Right ventricle myocardium inferior (tissue), 1 donor: Measurements from ENCODE around the gene CRABP1. TPM values are rescaled to one million over a fixed set of nuclear protein-coding genes. Genes with fewer than 3 reads are reported as not detected.
"Not testable (repeated sequence)": the region's sequence is repeated elsewhere in the genome, so short reads cannot be mapped to it uniquely, and the experiment has no call there.

Experiments
- ATAC-seq: fragments of 200-7000 bp; cut with Tn5 transposase; one replicate; pipeline ENCODE4 v1.9.1; 2020; ENCODE audit warnings: mild to moderate bottlenecking, moderate library complexity
- DNase-seq: peaks from one replicate; pipeline ENCODE4 v3.0.0; 2021; ENCODE audit errors: missing footprints
- intact Hi-C: fragments of 100-400 bp; cut with DNase I; formaldehyde crosslinking; loops from one replicate; pipeline ENCODE4 v1.11.0; 2022
- total RNA-seq: library from RNA; stranded (reverse); fragmentation: NEBNext Ultra II Directional; extraction: Animal tissue kit (Norgen Biotek cat#: 25700); gene quantifications from one replicate; pipeline ENCODE4 v1.2.1, GENCODE V29; 2021
- donor health status: DM: no; HTN: yes; CAD: no; lungs with severe emphysema.

CRABP1 gene
- total RNA-seq, 1 donor from 2014 or later: not detected

- DNase-seq (no peak), ATAC-seq (no peak)
- intact Hi-C loops: loop anchor here (10.0 kb wide), 1 partner anchor 51 kb away; no protein-coding TSS in a partner anchor
Observed at GRCh38 chr15:78363381-78363734, 23.2 kb downstream of the CRABP1 start.

DNA sequence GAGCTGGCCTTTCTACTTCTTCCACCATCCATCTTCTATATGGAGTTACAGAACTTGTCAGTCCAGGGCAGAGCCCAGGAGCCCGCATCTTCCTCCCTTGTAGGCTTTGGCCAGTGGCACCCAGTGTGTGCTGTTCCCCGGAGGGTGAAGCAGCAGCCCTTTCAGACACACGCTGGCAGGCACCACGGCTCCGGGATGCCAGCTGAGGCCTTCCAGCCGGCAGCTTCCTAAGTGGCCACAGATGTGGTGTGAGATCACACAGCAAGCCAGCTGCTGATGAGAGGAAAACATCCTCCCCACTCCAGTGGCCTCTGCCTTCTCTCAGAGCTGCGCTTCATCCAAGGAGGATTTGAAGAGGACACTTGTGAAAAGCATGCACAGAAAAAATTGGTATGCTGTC lies 24.1 kb downstream of the CRABP1 start:
- ATAC-seq: no peak
- DNase-seq: no peak
- intact Hi-C loops: loop anchor here (10.0 kb wide), 1 partner anchor 51 kb away; no protein-coding TSS in a partner anchor

- DNase-seq (no peak), ATAC-seq (peak; percentile 39)
- intact Hi-C loops: loop anchor here (10.0 kb wide), 1 partner anchor 49 kb away; no protein-coding TSS in a partner anchor
Observed at GRCh38 chr15:78365917-78366316, 25.8 kb downstream of the CRABP1 start.

DNA sequence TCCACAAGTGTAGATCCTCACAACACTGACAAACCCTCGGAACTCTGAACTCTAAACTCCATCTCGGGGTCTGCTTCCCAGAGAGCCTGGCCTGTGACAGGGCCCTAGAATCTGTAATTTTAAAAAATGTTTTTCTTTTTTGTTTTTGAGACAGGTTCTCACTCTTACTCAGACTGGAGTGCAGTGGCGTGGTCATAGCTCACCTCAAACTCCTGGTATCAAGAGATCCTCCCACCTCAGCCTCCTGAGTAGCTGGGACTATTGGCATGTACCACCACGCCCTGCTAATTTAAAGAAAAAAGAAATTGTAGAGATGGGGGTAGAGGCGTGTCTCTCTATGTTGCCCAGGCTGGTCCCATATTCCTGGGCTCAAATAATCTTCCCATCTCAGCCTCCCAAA lies 26.2 kb downstream of the CRABP1 start:
- DNase-seq: no peak
- intact Hi-C loops: loop anchor here (10.0 kb wide), 1 partner anchor 48 kb away; no protein-coding TSS in a partner anchor
- ATAC-seq: no peak

DNA sequence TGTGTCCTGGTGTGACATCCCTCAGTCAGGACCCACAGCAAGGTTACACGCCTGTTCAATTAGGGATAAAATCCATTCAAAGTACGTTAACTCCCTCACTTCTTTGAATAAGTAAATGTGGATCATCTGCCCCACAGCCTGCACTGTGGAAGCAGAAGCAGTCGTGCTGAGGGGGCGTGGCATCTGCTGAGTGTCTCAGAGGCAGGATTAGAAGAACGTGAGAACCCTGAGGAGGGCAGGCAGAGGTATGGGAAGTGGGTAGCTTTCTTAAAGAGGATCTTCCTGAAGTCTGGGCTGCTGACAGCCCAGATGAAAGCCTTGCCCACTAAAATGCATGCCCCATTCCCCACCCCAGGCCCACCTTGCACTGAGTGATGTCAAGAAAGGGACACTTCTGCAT lies 28.5 kb downstream of the CRABP1 start:
- ATAC-seq (no peak), DNase-seq (no peak)
- intact Hi-C loops: loop anchor here (10.0 kb wide), 1 partner anchor 46 kb away; no protein-coding TSS in a partner anchor

DNA sequence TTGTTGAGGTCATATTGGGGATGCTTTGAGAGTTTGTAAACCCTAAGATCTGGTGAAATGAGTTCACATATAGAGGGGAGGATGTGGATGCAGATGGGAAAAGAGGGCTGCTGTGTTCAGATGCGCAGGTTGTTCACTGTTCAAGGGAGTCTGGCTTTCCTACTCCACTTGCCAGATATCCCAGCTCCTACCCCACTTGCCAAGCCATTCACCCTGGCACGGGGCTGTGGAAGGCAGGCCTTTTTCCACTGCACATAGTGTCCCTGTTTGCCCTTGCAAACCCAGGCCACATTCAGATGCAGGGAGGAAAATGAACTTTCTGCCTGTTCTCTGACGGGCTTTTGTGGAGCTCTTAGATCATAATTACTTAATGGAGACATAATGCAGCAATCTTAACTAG lies 29.0 kb downstream of the CRABP1 start:
- ATAC-seq (peak; percentile 90), DNase-seq (no peak)
- intact Hi-C loops: loop anchor here (10.0 kb wide), 1 partner anchor 46 kb away; no protein-coding TSS in a partner anchor

DNA sequence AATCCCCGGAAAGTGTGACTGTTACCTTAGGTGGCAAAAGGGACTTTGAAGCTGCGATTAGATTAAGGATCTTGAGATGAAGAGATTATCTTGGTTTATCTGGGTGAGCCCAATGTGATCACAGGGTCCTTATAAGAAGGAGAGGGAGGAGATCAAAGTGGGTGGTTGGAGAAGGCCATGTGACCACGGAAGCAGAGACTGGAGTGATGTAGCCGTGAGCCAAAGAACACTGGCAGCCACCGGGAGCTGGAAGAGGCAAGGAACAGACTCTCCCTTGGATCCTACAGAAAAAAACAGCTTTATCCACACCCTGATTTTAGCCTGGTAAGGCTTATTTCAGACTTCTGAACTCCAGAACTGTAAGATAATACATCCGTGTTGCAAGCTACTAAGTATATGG lies 29.9 kb downstream of the CRABP1 start:
- DNase-seq: no peak
- ATAC-seq: no peak
- intact Hi-C loops: no loop called here

DNA sequence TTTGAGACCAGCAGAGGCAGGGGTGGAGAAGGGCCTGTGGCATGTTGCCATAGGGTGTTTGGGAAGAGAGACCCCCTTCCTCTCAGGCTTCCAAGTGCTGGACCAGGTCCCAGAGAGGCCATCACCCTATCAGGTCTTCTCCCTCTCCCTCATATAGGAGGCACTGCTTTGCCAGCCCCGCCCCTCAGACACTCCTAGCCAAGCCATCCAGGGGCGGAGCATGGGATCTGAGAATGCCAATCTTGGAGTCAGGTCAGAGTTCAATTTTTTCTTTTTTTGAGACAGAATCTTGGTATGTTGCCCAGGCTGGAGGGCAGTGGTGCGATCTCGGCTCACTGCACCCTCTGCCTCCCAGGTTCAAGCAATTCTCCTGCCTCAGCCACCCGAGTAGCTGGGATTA lies 32.7 kb downstream of the CRABP1 start:
- intact Hi-C loops: no loop called here
- DNase-seq (no peak), ATAC-seq (no peak)

DNA sequence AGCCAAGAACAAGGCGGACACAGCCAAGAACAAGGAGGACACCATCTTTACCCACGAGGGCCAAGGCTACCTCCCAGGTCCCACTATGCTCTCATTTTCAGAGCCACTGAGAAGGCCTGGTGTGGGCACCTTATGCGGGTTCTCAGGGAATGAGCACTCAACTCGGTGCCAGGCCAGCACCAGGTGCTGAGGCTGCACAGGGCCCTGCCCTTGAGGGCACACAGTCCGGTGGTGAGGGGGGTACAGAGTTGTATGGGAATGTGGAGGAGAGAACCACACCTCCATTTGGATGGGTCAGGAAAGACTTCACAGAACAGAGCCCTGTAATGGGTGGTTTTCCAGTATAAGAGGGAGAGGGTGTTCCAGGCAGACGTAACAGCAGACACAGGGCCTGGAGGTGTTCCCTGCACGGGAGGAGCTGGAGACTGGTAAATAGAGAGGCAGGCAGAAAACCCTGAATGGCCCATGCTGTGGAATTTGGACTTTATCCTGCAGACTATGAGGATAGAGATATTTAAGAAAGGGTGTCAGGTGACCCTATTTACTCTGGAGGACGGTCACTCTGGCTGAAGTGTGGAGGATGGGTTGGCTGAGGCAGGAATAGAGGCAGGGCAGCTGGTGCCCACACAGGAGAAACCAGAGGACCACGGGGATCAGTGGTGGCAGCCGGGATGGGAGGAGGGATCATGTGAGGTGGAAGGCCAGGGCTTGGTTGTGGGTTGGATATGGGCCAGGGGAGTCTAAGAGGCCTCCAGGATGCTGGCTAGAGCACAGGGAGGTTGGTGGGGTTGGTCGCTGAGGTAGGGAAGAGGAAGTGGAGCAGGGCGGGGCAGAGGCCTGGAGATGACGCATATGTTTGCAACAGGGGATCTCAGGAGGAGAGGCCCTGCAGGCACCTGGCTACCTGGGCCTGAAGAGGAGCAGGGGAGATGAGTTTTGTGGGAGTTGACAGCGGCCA lies 34.6 kb downstream of the CRABP1 start:
- ATAC-seq: peak; percentile 16

DNA sequence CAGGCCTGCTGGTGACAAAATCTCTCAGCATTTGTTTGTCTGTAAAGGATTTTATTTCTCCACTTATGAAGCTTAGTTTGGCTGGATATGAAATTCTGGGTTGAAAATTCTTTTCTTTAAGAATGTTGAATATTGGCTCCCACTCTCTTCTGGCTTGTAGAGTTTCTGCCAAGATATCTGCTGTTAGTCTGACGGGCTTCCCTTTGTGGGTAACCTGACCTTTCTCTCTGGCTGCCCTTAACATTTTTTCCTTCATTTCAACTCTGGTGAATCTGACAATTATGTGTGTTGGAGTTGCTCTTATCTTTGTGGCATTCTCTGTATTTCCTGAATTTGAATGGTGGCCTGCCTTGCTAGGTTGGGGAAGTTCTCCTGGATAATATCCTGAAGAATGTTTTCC lies 40.0 kb downstream of the CRABP1 start:
- ATAC-seq, intact Hi-C loops, DNase-seq: not testable (repeated sequence)

More for the DNA sequence above, 34.6 kb downstream of the CRABP1 start:
- DNase-seq: no peak
- intact Hi-C loops: no loop called here

DNA sequence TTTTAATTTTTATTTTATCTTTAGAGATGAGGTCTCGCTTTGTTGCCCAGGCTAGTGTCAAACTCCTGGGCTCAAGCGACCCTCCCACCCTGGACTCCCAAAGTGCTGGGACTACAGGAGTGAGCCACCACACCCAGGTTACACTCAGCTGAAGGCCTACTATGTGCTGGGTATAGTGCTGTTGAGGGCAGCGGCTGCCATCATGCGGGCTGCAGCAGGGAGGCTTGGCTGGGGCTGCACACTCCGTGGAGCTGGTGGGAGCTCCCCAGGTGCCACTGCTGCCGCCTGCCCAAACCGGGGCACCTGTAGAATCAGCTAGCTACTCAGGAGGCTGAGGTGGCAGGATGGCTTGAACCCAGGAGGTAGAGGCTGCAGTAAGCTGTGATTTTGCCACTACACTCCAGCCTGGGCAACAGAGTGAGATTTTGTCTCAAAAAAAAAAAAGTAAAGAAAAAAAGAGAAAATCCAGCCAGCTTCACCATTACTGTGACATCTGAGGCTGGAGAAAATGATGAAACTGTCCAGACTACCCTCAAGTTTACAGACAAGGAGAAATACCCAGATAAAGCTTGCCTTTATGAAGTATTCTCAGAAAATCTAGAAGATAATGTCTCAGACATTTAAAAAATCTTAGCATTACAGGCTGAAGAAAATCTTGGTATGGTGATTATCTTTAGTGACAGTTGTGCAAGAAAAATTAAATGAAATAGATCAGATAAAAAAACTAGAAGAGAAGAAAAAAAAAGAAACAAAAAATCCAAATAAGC lies 42.1 kb downstream of the CRABP1 start:
- no peak for DNase-seq
- ATAC-seq: no peak
- intact Hi-C loops: no loop called here

DNA sequence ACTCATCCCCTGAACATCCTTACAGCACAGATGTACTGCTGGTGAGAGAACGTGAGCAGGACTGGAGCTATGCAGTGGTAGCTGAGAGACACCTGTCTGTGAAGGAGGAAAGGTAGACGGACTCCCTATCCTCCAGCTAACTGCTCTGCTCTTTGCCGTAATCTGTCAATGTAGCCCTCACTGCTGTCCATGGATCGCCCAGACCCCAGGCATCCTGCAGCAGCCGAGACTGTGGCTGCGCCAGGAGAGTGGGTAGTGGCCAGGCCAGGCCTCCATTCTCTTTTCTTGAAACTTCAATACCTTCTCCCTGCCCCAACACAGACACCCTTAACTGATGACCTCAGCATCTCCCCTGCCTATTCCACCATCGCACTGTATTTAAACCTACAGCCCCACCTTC lies 44.5 kb downstream of the CRABP1 start:
- intact Hi-C loops: no loop called here
- DNase-seq: no peak
- ATAC-seq: no peak

DNA sequence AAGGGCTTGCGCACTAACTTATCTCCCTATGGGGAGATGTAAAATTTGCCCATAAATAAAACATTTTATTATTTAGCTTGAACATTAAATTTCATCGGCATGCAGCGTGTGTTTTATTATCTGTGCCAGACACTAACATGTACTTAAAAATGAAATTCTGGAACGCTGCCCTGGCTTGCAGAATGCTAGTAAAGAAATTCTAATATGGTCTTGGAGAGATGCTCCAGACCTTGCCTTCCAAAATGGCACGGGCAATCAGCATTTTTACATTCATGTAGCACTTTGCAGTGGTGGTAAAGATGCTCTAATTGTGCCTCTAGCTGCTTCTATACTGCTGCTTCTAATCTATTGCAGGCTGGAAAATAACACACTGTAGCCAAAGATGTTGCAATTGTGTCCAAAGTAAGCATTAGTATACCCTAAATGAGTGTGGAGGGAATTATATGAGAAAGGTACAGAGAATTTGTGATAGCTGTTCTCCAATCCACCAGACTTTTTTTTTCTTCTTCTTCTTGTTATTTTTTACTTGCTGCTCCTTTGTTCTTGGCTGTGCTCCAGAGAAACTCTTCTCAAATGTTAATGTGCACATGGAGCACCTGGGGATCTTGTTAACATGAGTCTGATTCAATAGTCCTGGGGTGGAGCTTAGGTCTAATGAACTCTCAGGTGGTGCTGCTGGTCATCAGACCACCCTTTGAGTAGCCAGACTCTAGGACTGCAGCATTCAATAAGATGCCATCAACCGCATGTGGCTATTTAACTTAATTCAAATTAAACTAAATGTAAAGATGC lies 47.3 kb downstream of the CRABP1 start:
- no peak for ATAC-seq
- no peak for DNase-seq
- intact Hi-C loops: no loop called here

DNA sequence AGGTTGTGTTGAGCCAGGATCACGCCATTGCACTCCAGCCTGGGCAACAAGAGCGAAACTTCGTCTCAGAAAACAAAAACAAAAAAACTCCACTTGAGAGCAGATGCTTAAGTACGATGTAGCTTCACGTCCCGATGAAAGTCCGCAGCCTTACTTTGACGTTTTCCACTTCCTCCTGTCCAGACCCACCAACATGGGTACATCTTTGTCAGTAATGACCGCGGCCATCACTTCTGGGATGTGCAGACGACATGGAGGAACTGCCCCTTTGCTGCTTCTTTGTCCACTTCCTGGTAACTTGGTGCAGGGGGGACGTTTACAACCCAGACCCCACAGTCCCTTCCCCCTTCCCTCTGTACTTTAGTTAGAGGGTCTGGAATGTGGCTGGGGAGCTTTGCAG lies 48.7 kb downstream of the CRABP1 start:
- no peak for DNase-seq

DNA sequence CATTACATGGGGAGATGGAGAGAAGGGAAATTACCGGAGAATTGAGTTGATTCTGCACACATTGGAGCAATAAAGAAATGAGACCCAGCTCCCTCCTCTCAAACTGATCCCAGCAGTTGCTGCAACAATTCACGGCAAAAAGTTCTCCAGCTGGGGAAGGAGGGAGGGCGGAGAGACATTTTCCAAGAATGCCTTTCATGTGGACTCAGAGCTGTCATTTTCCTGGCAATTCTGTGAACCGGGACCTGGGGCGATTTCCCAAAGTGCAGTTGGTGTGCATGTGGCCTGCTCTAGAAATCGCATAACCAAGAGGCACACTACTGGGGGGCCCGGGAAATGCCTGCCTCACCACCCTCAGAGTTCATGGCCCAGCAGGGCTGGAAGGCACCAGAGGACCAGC lies 49.2 kb downstream of the CRABP1 start:
- DNase-seq (no peak), ATAC-seq (no peak)
- intact Hi-C loops: no loop called here

More for the DNA sequence above, 48.7 kb downstream of the CRABP1 start:
- ATAC-seq: no peak
- intact Hi-C loops: no loop called here

GRCh38 chr15:78389738-78390137 lies 49.6 kb downstream of the CRABP1 start:
- intact Hi-C loops: no loop called here
- DNase-seq: no peak
- no peak for ATAC-seq

DNA sequence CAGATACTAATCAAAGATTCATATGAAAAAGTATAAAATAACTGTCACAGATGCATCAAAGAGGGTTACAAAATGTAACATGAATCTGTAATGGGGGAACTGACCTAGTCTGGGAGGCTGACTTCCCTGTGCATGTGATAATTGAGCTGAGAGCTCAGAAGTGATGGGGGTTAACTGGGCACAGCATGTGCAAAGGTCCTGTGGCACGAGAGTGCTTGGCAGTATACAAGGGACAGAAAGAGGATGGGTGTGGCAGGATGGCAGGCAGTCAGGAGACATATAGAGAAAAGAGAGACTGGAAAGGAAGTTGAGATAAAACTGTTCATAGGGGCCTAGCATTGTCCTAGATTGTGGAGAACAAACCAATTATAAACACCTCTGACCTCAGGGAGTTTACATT lies 50.1 kb downstream of the CRABP1 start:
- DNase-seq: no peak
- intact Hi-C loops: no loop called here
- no peak for ATAC-seq

GRCh38 chr15:78390826-78391225 lies 50.7 kb downstream of the CRABP1 start:
- ATAC-seq (no peak), DNase-seq (no peak)
- intact Hi-C loops: no loop called here

DNA sequence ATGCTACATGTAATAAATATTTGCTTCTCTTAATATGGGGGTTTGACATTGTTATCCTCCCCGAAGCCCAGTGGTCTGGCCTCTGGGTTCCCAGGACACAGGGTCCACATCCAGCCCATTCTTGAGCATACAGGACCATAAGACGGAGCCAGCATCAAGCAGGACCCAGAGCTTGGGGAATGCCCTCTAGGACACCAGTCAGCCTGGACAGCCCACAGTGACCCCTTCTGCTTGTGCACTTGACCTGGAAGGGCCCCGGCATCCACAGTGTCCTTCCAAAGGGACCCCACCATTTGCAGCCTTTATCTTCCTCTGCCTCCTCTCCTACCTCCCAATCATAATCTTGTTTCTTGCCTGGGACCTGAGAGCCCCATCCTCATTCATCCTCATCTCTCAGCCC lies 51.6 kb downstream of the CRABP1 start:
- DNase-seq (no peak), ATAC-seq (no peak)
- intact Hi-C loops: no loop called here
